Endometrium (tissue), 2 donors: ENCODE data around the gene SIN3A.
"Not testable (repeated sequence)": the region's sequence is repeated elsewhere in the genome, so short reads cannot be mapped to it uniquely, and the experiment has no call there.

Source experiments
- FAIRE-seq: peaks from 2 replicates; lab custom pipeline; 2012; peaks lifted over from hg19 to GRCh38; lab: Jason Lieb, UNC
- donor health status: control.
- donor health status: control.

SIN3A gene

DNA sequence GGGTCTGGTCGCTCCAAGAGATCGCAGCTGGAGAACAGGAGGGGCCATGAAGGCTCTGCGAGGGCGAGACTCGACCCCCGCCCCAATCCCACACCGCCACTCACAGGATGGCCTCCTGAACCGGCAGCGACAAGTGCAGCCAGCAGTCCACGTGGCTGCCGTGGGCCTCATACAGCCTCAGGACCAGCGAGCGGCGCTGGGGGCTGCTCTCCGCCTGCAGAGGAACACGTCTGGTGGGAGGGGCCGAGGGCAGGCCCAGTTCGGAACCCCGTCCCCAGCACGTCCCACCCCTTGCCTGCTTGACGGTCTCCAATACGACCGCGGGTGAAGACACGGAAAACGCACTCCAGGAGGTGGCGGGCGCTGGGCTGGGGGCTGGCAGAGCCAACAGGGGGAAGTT lies 95.5 kb downstream of the SIN3A start:
- FAIRE-seq, result no peak

DNA sequence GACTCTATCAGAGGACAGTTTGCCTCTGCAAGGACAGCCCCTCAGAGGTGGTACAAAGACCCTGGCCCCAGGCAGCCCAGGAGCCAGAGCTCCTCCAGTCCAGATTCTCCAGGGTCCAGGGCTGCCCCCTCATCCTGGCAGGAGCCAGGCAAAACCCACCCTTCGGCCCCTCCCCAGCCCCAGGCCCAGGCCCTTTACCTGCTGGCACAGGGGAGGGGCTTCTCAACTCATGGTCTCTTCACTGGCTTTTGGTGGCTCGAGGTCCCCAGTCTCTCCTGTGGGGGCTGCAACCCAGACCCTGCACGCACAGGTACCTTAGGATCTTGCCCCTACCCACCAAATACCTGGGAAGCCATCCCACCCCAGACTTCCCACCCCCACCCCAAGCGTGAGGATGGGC lies 96.1 kb downstream of the SIN3A start:
- no peak for FAIRE-seq

DNA sequence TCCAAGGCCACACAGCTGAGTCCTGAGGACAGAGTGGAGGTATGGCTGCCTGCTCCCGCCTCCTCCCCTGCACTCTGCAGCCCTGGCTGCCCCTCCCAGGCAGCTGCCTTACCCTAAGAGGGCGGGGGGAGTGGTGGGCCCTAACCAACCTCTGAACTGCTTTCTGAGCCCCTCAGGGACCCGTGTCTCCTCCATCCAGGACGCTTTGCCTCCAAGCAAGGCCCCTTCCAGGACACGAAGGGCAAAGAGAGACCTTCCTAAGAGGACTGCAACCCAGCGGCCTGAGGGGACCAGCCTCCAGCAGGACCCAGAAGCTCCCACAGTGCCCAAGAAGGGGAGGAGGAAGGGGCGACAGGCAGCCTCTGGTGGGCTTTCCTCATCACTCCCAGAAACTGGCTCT lies 97.0 kb downstream of the SIN3A start:
- no peak for FAIRE-seq

DNA sequence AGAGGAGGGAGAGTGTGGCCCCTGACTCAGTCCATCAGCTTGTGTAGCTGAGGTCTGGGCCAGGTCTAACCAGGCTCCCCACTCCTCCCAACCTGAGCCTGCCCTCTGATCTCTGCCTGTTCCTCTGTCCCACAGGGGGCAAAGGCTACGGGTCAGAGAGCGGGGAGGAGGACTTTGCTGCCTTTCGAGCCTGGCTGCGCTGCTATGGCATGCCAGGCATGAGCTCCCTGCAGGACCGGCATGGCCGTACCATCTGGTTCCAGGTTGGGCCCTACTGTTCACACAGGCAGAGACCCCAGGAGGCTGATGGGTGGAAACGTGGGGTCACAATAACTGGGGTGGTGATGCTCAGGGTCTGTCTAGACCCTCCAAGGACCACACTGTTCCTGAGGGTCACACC lies 97.9 kb downstream of the SIN3A start:
- FAIRE-seq, result no peak

DNA sequence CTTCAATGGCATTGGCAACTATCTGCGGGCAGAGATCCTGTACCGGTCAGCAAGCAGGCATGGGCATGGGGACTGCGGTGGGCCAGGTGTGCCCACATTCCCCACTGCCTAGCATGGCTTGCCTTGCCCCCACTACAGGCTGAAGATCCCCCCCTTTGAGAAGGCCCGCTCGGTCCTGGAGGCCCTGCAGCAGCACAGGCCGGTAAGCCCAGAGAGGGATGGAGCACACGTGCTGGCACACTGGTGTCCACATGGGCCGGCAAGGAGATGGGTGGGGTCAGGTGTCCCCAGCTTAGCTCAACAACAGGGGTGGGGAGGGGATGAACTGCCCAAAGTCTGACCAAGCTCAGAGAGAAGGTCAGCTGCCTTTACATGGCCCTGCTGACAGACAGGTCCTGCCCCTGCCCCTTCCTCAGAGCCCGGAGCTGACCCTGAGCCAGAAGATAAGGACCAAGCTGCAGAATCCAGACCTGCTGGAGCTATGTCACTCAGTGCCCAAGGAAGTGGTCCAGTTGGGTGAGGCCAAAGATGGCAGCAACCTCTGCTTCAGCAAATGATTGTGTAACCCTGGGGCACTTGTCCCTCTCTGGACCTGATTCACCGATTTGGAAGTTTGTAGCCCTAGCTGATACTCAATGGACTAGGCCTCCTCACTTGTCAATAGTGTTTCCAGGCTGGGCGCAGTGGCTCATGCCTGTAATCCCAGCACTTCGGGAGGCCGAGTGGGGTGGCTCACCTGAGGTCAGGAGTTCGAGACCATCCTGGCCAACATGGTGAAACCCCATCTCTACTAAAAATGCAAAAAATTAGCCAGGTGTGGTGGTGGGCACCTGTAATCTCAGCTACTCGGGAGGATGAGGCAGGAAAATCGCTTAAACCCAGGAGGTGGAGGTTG lies 99.1 kb downstream of the SIN3A start:
- no peak for FAIRE-seq

DNA sequence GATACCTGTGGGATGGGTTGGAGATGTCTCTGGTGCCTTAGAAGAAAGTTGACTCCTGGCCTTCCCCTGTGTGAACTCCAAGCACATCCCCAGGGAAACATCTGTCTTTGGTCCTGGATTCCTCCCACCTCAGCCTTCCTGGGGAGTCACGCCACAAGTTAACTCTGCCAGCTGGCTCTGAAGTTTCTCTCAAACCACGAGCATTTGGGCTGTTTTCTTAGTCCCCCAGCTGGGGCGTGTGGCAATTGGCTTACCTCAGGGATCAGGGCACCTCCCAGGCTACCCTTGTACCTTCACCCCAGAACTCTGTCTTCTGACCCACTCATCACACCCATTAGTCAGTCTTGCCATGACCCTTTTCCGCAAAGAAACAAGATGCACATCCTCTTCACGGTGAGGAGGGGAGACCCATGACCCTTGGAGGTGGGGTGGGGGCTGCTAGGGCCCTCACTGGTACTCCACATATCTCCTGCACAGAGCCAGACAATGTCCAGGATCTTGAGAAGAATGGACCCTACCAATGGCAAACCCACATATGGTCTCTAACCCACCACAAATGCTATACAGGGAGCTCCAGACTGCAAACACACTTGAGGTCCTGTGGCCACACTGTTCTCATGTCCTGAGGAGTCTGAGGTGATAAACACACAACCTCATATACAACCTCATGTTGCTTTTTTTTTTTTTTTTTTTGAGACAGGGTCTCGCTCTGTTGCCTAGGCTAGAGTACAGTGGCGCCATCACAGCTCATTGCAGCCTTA lies 100.7 kb downstream of the SIN3A start:
- FAIRE-seq, result no peak

DNA sequence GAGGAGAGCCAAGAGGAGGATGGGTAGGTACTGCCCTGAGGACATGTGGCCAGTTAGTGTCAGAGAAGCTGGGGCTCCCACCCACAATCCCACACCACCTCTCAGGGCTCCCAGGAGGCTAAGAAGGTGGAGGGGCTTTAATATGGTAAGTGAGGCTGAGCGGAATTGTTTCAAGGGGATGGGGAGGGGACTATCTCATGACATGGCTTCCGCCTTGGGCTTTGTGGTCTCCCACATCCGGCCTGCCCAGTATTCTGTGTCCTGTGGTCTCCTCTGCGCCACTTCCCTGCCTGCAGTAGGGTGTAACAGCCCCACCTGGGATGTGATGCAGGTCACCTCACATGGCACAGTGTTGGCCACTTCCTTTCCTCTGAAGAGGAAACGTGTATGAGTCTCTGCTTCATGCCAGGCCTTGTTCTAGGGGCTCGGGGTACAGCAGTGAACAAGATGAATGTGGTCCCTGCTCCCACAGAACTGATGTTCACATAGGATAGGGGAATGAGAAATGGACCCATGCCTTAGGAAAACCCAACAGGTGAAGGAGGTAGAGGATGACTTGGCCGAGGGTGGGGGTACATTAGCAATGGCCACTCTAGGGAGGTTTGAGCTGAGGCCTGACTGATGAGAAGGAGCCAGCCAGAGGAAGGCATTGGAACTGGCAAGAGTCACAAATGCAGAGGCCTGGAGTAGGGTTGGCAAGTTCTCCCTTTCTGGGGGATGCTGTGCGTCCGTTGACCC lies 101.5 kb downstream of the SIN3A start:
- FAIRE-seq, result no peak

DNA sequence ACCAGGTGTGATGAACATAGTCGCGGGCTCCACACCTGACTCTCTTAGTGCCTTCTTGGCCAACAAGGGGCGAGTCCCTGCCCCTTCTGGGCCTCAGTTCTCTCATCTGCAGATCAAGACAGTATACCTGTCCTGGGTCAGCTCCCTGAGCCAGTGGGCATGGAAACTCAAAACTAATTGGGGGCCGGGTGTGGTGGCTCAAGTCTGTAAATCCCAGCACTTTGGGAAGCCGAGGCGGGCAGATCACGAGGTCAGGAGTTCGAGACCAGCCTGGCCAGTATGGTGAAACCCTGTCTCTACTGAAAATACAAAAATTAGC lies 102.2 kb downstream of the SIN3A start:
- FAIRE-seq, result not testable (repeated sequence)

DNA sequence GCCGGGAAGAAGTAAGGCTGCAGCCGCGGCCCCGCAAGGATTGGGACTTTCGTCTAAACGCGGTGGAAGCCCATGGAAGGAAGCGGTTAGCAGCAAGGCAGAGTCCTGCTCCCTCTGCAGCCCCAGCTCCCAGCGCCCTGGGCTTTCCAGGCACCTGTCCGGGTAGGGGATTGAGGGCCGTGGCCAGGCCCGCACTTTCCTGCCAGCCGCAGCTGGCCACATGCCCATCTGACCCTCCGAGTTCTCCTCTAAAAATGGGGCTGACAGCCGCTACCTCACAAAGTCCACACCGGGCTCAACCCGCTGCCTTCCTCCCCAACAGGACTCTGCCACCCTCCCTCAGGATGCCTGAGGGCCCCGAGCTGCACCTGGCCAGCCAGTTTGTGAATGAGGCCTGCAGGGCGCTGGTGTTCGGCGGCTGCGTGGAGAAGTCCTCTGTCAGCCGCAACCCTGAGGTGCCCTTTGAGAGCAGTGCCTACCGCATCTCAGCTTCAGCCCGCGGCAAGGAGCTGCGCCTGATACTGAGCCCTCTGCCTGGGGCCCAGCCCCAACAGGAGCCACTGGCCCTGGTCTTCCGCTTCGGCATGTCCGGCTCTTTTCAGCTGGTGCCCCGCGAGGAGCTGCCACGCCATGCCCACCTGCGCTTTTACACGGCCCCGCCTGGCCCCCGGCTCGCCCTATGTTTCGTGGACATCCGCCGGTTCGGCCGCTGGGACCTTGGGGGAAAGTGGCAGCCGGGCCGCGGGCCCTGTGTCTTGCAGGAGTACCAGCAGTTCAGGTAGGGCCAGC lies 102.7 kb downstream of the SIN3A start:
- FAIRE-seq, result no peak

DNA sequence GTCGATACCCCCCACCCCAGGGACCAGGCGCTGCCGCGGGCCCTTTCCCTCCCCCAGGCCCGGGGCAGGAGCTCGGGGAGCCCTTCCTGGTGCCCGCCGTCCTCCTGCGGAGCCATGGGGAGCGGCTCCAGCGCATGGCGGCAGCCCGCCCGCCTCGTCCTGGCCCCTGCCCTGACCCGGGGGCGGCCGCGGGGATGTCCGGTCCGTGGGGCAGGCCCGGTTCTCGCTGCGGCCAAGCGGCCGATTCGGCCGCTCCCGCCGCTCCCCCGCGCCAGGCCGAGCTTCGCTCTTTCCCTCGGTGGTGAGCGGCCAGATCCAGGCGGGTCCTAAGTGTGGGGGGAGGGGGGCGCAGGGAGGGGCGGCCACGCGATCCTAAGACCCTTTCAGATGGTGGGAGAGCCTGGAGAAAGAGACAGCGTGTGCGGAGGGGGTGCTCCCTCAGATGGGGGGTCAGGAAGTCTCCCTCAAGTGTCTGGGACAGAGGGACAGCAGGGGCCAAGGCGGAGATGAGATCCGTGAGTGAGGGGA lies 103.4 kb downstream of the SIN3A start:
- no peak for FAIRE-seq

DNA sequence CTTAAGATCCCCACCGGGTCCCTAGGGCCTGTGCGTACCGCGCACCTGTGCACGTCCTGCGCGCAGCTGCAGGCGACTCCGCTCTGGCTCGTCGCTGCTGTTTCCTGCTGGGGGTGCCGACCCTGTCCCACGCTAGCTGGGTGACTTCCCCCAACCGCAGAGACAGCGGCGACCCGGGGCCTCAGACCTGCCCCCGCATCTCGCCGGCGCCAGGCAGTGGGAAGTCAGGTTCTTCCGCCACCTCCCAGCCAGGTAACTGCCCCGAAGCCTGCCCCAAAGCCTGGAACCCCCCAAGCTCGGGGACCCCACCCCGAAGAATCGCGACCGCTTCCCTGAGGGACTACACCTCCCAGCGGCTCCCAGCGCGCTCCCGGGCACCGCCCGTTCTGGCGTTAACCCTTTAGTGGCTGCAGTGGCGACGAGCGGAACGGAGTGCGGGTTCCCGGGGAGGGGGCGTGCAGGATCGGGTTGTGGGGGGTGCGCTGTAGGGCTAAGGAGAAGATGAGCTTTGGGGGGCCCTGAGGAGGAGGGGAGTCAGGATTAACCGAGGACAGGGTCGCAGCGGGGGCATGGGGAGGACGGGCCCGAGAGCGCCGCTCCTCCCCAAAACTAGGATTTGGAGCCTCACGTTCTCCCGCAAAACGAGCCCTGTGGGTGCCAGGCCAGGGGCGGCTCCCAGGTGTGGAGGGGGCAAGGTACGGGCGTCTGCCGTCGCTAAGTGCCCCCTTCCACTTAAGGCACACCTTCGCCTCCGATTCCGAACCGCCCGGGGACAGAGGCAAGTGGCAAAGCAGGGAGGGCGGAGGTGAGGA lies 104.1 kb downstream of the SIN3A start:
- FAIRE-seq, result no peak

DNA sequence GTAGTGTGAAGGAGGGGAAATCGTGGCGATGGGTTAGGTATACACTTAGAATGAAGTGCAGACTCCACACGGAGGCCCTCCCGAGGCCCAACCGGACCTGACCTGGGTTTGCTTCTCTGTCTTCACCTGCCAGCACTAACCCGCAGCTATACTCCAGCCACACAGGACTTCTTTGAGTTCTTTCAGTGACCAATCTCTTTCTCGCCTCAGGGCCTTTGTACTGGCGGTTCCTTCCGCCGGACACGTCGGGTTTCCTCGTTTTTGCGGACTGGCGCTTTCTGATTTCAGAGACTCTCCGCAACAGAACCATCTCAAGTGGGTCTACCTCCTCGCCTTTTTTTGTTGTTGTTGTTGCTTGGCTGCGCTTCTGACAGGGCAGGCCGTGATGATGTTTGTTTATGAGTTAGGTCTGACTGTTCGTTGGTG lies 104.7 kb downstream of the SIN3A start, which contains the start of gene NEIL1:
Gene NEIL1, plus strand, starts transcription at position 244 of the 426 bp plus-strand sequence. CDS start 1,867 bp downstream, outside the sequence.
- FAIRE-seq, result no peak

DNA sequence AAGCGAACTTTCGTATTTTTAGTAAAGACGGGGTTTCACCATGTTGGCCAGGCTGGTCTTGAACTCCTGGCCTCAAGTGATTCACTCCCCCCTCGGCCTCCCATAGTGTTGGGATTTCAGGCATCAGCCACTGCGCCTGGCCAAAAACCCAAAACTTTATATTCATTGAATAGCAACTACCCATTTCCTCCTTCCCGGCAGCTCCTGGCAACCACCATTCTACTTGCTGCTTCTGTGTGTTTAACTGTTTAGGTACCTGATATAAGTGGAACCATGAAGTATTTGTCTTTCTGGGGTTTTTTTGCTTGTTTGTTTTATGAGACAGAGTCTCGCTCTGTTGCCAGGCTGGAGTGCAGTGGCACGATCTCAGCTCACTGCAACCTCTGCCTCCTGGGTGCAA lies 107.5 kb downstream of the SIN3A start:
- not testable (repeated sequence) for FAIRE-seq

DNA sequence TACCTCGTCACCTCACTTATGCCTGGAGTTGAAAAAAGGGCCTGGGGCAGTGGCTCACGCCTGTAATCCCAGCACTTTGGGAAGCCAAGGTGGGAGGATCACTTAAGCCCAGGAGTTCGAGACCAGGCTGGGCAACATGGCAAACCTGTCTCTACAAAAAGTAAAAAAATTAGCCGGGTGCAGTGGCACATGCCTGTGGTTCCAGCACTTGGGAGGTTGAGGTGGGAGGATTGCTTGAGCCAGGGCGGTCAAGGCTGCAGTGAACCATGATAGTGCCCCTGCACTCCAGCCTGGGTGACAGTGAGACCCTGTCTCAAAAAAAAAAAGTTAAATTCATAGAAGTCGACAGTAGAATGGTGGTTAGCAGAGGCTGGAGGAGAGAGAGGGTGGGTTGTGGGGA lies 109.3 kb downstream of the SIN3A start:
- no peak for FAIRE-seq

DNA sequence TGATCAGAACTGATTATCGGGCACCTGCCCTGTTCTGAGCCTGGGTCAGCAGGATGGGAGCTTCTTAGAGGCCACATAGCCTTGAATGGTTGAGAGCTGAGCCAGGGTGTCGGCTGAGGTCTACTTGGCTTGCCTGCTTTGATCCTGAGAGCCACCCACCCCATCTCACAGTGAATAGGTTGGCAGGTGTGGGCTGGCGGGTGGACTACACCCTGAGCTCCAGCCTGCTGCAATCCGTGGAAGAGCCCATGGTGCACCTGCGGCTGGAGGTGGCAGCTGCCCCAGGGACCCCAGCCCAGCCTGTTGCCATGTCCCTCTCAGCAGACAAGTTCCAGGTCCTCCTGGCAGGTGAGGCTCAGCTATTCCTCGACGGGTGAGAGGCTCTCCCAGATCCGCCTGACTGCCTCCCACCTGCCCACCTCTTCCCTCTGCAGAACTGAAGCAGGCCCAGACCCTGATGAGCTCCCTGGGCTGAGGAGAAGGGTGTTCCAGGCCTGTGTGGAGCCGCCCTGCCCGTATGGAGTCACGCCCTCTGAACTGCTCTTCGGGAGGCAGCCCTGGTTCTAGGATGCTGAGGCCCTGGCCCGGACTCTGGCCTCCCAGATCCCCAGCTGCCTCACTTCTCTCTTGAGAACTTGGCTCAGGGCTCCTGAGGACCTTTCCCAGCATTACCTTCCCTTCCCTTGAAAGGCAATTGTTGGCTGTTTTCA lies 111.8 kb downstream of the SIN3A start:
- no peak for FAIRE-seq

DNA sequence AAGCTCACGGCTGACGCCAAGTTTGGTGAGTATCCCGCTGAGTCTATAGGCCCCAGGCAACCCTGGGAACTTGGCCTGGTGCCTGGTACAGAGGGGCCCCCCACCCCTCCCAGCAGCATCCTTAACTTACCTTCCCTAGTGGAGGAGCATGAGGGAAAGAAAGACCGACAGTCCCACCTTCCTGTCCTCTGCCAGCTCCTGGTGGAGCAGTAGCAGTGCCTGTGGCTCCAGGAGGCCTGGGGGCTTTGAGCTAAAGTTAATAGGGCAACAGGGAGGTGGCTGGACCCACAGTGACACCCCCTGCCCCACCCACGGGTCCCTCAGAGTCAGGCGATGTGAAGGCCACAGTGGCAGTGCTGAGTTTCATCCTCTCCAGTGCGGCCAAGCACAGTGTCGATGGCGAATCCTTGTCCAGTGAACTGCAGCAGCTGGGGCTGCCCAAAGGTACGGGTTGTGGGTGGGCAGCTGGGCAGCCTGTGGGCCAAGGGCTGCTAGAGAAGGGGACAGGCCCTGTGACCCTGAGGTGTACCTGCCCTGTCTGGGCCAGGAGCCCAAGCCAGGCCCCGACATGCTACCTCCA lies 112.7 kb downstream of the SIN3A start:
- no peak for FAIRE-seq

DNA sequence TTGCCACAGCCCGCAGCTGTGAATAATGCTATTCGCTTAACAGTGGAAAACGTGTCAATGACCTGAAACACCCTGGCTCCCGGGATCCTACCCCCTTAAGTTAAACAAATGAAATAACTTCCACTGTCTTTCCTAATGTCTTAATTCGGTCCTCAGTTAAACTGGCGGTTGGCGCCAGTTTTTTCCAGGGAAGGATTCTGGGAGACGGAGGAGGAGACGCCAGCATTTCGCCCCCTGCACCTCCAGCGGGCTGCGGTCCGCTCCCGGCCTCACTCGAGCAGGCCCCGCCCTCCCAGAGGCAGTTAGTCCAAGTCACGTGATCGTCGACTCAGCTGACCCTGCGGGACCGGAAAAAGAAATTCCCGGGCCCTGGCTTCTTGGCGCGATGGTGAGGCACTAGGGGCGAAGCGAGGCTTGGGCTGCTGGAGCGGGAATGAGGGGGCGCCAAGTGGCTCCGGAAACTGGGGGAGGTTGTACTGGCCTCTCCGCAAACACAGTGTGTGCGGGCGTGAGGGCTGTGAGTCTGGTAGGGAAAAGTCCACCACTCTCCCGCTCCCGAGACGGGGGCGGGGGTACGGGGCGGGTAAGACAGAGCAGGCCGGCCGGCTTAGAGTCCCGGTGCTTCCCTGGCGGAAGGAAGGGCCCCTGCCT lies 115.7 kb downstream of the SIN3A start, which contains the start of gene COMMD4:
Gene COMMD4, plus strand, starts transcription at position 359 of the 651 bp plus-strand sequence. Its CDS starts 27 bp downstream, at position 386.
- FAIRE-seq, result peak; percentile 89

DNA sequence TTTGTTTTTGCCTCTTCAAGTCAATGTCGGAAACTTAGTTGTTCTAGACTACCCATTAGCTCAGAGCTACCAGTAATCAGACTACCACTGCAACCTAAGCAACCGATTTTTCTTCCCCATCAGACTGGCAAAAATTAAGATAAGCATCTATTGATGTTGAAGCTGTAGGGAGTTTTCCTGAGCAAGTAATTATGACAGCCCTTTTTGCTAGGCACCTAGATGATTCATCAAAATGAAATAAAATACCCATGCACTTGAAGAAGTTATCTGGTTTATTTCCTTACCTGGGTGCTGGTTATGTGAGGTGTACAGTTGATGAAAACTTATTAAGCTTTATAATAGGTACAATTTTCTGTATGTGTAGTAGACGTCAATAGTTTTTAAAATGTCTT lies 116.2 kb downstream of the SIN3A start:
- FAIRE-seq, result no peak
